Measurements from ENCODE around the gene BRF1.
A peak's percentile ranks its signal among the peaks of the same experiment; 100 is the strongest.

BRF1 gene

GRCh38 chr14:105267820-105268548 is 32.8 kb downstream of the BRF1 start:
- no peak for DNase-seq (ENCODE audit: low spot score)

DNA sequence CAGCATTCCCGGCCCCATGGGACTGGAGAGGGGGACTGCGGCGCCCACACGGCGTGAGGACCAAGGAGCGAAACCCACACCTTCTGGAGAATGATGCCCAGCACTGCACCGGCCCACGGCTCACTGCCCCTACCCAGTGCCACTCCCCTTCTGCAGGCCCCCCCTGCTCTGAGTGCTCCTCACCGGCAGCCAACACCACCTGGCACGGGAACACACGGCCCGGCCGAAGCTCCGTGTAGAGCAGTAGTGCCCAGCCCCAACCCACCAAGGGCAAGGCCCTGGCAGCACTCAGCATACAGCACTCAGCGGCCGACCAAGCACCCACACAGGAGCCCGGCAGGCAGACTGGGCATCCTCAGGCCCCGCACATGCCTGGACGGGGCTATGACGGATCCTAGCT is 39.0 kb downstream of the BRF1 start:
- no peak for DNase-seq (ENCODE audit: low spot score)

GRCh38 chr14:105260959-105261358 is 39.8 kb downstream of the BRF1 start:
- no peak for DNase-seq (ENCODE audit: low spot score)

DNA sequence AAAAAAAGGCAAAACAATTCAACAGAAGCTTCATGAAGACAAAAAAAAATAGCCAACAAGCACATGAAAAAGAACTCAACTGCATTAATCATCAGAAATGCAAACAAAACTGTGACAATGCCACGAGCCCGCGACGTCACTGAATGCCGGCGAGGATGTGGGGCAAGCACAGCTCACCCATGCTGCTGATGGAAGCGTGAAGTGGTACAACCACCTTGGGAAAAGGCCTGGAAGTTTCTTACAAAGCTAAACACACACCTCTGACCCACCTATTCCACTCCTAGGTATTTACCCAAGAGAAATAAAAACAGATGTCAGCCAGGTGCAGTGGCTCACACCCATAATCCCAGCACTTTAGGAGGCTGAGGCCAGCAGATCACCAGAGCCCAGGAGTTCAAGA is 42.0 kb downstream of the BRF1 start:
- DNase-seq (ENCODE audit: low spot score), result no peak

DNA sequence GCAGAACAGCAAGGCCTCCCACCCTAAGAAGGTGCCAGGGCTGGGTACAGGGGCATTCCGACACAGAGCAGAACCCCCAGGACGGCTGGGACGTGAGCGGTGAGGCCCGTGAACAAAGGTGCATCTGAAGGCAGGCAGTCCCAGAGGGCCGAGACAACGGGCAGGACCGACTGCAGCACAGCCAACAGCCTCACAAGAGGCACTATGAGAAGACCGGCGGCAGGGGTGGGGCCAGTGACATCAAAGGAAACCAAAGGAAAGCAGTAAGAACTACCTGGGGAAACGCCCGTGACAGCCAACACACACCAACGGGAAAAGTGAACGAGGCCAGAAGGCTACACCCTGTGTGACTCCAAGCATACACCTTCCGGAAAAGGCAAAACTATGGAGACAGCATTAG is 43.3 kb downstream of the BRF1 start:
- DNase-seq (ENCODE audit: low spot score), result no peak

DNA sequence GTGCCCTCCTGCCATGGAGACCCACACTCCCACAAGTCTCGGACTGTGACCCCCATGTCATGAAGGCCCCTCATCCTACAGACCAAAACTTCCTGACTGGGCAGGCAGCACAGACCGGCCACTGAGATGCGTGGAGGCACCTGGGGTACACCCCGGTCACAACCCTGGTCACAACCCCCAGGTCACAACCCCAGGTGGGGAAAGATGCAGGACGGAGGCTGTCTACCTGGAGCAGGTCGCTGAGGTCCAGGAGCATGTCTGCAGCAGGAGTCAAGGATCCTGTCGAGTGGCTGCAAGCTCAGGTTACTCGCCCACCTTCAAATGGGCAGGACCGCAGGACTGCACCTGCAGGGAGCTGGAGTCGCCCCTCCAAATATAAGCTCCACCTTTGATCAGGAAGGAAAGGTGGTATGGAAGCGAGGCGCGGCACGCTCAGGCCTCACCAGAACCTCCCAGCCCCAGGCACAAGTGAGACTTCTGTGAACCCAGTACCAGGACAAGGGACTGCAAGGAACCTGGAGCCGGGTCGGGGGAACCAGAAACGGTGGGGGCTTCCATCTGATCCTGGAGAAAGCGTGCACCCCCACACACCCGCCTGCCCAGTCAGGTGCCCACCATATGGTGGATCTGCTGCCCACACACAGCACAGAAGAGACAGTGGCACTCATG is 44.4 kb downstream of the BRF1 start:
- no peak for DNase-seq (ENCODE audit: low spot score)

DNA sequence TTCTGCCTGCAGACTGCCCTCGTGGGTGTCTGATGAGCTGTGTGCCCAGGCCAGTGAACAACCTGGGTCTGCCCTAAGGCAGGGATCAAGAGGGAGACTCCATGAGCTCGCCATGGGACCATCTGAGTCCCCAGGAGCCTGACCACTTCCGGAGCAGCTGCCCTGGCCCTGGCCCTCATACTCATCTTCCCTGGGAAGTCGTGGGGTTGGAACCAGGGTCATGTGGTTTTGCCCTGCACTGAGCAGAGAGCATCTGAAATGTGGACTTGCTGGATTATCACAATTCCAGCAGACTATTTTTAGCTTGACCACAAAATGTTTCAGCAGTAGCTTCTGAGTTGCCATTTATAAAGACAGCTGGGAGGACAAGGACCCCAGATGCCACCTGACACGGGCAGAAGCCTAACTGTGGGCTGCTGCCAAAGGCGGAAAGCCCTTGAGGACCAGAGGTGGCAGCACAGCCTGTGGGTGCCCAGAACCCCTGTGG is 45.7 kb downstream of the BRF1 start:
- DNase-seq (ENCODE audit: low spot score), result no peak

DNA sequence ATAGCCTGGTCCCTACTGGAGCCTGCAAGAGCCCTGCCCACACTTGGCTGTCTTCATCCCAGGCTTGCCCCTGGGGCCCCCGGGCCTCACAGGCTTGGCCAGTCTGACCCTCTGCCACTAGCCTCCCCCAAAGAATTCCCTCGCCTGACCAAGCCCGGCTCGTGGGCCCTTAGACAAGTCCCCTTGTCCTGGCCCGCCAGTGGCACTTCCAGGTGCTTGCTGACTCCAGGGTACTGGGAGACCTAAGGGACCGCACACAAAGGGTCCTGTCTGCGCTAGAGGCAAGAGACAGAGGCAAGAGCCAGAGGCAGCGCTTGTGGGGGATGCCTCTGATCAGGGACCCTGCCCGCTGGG is 47.5 kb downstream of the BRF1 start:
- DNase-seq (ENCODE audit: low spot score), result no peak

DNA sequence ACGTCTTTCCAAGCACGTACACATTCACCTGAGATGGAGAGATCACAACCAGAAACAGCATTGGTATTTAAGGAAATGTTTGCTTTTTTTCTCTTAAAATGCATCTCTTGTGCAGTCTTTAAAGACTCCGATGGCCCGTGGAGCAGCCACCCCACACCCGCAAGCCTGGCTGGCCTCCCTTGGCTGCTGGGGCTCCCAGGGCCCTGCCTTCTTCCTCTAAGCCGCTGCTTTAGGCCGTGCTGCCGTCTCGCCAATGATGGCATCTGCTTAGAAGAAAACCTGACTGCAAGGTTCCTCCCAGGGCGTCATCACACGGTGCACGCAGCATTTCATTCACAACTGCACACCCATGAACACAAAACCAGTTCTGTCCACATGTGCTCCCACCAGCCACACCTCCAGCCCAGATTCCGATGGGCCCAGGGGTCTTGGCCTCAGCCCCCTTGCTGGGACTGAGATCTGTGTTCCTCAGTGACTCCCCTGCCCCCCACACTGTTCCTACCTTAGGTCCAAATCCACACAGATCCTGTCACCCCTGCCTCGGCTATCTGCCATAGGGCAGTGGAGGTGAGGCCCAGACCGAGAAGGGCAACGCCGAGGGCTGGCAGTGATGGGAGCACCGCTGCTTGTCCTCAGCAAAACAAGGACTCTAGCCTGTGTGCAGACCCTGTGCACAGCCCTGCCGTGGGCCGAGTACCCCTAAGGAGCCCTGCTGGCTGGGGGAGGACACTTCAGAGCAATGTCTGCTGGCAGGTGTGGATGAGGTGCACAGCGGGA is 48.1 kb downstream of the BRF1 start:
- DNase-seq (ENCODE audit: low spot score), result no peak

- no peak for DNase-seq (ENCODE audit: low spot score)
Observed at GRCh38 chr14:105251920-105252319, 48.9 kb downstream of the BRF1 start.

DNA sequence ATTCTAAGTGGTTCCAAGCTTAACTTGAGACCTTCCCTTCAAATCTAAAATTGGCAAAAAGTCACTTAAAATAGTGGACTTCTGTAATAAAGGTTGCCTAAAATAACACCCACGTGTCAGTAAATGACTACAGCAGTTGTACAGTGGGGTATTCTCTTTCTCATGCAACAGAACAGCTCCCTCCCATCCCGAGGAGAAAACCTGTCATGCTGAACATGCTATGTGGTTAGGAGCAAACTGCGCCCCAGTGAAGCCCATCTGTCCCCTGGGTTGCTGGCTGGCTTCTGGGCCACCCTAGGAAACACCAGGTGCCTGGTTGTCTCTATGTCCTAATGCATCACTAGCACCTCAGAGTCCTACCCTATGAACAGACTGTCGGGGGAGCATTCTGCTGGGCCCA is 49.8 kb downstream of the BRF1 start:
- no peak for DNase-seq (ENCODE audit: low spot score)

DNA sequence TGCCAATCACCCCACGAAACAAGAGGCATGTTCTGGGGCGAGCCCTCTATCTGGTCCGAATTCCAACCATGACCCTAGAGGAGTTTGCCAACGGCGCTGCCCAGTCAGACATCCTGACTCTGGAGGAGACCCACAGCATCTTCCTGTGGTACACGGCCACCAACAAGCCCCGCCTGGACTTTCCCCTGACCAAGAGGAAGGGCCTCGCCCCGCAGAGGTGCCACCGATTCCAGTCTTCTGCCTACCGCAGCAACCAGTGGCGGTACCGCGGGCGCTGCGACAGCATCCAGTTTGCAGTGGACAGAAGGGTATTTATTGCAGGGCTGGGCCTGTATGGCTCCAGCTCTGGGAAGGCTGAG is 50.8 kb downstream of the BRF1 start:
- no peak for DNase-seq (ENCODE audit: low spot score)

GRCh38 chr14:105249182-105250007 is 51.4 kb downstream of the BRF1 start:
- DNase-seq (ENCODE audit: low spot score), result peak; percentile 22

- DNase-seq (ENCODE audit: low spot score), result peak; percentile 89
Observed at GRCh38 chr14:105248368-105249181, 52.2 kb downstream of the BRF1 start, which contains the start of gene BTBD6. TSS of gene BTBD6 (plus strand) at chr14:105248533. CDS start at chr14:105248712, 179 bp downstream.

- DNase-seq (ENCODE audit: low spot score), result no peak
Observed at GRCh38 chr14:105247715-105248367, 53.0 kb downstream of the BRF1 start.

DNA sequence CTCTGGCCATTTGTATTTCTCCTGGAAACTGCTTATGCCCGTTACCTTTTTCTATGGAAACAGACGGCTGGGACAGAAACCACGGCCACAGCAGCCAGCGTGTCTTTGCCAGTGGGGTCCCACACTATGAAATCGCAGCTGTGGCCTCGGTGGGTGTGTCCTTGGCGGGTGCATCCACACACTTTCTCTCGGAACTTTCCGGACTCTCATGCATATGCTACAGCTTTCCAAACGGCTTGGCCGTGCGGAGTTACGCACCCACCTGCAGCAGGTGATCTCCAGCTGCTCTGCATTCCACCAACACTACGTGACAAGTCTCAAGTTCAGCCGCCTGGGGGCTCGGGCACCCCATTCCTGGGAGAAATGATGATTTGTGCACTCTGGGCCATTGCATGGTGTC is 53.8 kb downstream of the BRF1 start:
- no peak for DNase-seq (ENCODE audit: low spot score)

- no peak for DNase-seq (ENCODE audit: low spot score)
Observed at GRCh38 chr14:105244334-105244733, 56.5 kb downstream of the BRF1 start.

DNA sequence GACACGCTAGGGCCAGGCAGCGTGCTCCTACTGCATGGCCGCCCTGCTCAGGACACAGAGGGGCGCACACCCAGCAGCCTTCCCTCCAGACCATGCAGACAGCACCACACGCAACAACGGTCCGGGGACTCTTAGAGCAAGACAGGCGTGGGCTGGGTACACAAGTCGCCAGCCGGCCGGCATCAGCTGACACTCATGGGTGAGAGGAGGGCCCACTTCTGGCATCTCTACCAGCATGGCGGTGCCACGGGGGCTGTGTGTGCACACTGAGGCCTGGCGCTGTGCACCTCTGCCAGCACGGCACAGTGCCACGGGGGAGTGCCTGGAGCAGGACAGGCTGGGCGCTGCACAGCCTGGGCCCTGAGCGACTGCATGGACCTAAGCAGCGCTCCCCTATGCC is 59.2 kb downstream of the BRF1 start:
- DNase-seq (ENCODE audit: low spot score), result no peak

- no peak for DNase-seq (ENCODE audit: low spot score)
Observed at GRCh38 chr14:105240811-105241576, 59.8 kb downstream of the BRF1 start.

DNA sequence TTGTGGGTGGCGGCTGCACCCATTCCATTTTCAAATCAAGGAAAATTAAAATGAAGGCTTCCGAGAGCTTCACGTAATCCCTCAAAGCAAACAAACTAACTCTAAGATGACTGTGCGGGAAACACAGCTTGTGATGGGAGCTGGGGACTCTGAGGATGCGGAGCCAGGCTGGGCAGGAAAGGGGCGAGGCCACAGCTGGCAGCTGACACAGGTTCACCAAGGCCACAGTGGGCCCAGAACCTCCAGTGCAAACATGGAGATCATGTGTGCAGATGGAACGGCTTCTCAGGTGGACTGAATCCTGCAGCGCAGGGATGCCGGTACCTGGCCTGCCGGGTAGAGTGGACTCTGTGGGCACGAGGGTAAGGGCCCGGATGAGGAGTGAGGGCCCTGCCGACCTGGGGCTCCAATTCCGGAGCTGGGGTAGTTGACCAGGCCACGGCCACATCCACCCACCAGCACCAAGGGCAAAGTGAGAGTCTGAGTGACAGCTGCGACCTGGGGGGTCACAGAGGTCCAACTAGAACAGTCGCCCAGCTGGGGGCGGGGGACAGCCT is 71.6 kb downstream of the BRF1 start:
- DNase-seq (ENCODE audit: low spot score), result no peak
